ENCODE results near the gene CCDC196.

DNA sequence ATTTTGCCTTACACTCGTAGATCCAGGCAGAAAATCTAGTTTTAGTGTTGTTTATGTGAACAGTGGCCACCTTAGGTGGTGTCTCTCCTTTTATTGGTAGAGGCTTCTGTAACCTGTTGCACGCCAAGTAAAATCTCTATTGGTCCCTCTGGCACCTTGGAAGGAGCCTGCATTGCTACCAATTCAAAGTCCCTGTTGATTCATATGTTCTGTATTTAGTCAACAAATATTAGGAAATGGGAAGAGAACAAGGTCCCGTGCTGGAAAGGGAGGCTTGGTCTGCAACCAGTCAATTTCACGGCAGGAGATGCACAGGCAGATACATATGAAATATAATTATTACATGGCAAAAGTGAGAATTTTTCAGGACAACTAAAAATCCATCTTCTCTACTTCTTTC, 15.4 kb downstream of the CCDC196 start:
- TF ChIP-seq, protein P1, sequence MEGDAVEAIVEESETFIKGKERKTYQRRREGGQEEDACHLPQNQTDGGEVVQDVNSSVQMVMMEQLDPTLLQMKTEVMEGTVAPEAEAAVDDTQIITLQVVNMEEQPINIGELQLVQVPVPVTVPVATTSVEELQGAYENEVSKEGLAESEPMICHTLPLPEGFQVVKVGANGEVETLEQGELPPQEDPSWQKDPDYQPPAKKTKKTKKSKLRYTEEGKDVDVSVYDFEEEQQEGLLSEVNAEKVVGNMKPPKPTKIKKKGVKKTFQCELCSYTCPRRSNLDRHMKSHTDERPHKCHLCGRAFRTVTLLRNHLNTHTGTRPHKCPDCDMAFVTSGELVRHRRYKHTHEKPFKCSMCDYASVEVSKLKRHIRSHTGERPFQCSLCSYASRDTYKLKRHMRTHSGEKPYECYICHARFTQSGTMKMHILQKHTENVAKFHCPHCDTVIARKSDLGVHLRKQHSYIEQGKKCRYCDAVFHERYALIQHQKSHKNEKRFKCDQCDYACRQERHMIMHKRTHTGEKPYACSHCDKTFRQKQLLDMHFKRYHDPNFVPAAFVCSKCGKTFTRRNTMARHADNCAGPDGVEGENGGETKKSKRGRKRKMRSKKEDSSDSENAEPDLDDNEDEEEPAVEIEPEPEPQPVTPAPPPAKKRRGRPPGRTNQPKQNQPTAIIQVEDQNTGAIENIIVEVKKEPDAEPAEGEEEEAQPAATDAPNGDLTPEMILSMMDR (IDR thresholded peaks at IDR 0.05; ENCODE audit: borderline replicate concordance, extremely low read depth, low read length, poor library complexity, severe bottlenecking), result no peak
- TF ChIP-seq EZH2 (IDR thresholded peaks at IDR 0.05; ENCODE audit: borderline replicate concordance, low read depth, low read length, severe bottlenecking), result no peak

All from DND-41 (cell line).